ENCODE data around the gene CLIC4. TPM values are rescaled to one million over a fixed set of nuclear protein-coding genes. Genes with fewer than 3 reads are reported as not detected.
"Not testable (repeated sequence)": the region's sequence is repeated elsewhere in the genome, so short reads cannot be mapped to it uniquely, and the experiment has no call there.

The CLIC4 gene
- total and polyA plus RNA-seq, 8 donors: 12.0 to 86.7 (median 24.8) TPM

DNA sequence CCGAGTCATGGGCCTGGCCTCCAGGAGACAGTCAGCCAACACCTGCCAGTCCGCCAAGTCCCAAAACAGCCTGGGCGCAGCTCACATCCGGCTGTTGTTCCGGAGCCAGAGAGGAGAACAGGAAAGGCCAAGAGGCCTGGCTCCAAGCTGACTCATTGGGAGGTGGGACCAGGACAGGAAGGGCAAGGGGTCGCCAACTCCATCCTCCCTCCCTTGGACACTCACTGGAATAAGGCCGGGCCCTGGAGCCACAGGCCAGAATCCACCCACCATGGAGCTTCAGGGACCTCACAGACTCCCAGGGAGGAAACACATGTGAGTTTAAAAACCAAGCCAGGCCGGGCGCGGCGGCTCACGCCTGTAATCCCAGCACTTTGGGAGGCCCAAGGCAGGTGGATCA is 25.1 kb upstream of the CLIC4 start:
- peak overlapping the region in 1 of 4 donors; percentile 44 for H3K27ac ChIP-seq
- intact Hi-C loops (cut with DNase I): no loop called here
- no peaks in the 10 kb centered on the region for H3K27me3 ChIP-seq
- no peak overlapping the region for H3K4me3 ChIP-seq
- DNase-seq (peak in 5 of 6 donors; percentile 35 to 73 (median 40)), ATAC-seq (peak in 3 of 4 donors; percentile 47 to 65 (median 57)), FAIRE-seq (no peak)
- H3K4me1 ChIP-seq: peaks cover 0 to 10% (median 9%) of the 10 kb centered on the region in 3 donors
- H3K36me3 ChIP-seq: no peaks in the 10 kb centered on the region
- TF ChIP-seq, protein P1, sequence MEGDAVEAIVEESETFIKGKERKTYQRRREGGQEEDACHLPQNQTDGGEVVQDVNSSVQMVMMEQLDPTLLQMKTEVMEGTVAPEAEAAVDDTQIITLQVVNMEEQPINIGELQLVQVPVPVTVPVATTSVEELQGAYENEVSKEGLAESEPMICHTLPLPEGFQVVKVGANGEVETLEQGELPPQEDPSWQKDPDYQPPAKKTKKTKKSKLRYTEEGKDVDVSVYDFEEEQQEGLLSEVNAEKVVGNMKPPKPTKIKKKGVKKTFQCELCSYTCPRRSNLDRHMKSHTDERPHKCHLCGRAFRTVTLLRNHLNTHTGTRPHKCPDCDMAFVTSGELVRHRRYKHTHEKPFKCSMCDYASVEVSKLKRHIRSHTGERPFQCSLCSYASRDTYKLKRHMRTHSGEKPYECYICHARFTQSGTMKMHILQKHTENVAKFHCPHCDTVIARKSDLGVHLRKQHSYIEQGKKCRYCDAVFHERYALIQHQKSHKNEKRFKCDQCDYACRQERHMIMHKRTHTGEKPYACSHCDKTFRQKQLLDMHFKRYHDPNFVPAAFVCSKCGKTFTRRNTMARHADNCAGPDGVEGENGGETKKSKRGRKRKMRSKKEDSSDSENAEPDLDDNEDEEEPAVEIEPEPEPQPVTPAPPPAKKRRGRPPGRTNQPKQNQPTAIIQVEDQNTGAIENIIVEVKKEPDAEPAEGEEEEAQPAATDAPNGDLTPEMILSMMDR (IDR thresholded peaks at IDR 0.05): no peak
- WGBS, 2 donors: 77 to 88% methylated on average over 12 of the region's 12 CpGs
- no peaks in the 10 kb centered on the region for H3K9me3 ChIP-seq

DNA sequence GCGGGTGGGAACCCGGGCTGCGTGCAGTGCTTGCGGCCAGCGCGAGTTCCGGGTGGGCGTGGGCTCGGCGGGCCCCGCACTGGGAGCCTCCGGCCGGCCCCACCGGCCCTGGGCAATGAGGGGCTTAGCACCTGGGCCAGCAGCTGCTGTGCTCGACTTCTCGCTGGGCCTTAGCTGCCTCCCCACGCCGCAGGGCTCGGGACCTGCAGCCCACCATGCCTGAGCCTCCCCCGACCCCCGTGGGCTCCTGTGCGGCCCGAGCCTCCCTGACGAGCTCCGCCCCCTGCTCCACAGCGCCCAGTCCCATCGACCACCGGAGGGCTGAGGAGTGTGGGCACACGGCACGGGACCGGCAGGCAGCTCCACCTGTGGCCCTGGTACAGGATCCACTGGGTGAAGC is 23.7 kb upstream of the CLIC4 start:
- intact Hi-C loops (cut with DNase I): no loop called here
- peaks cover 0 to 10% (median 9%) of the 10 kb centered on the region in 3 donors for H3K4me1 ChIP-seq
- TF ChIP-seq, protein P1 (IDR thresholded peaks at IDR 0.05): no peak
- H3K36me3 ChIP-seq: no peaks in the 10 kb centered on the region
- H3K4me3 ChIP-seq: no peak overlapping the region
- H3K27ac ChIP-seq: no peak overlapping the region
- DNase-seq: peak in 1 of 6 donors; percentile 55
- WGBS, 2 donors: 92 to 95% methylated on average over 12 to 31 of the region's 31 CpGs
- FAIRE-seq: no peak
- no peak for ATAC-seq
- H3K9me3 ChIP-seq: no peaks in the 10 kb centered on the region
- H3K27me3 ChIP-seq: no peaks in the 10 kb centered on the region

DNA sequence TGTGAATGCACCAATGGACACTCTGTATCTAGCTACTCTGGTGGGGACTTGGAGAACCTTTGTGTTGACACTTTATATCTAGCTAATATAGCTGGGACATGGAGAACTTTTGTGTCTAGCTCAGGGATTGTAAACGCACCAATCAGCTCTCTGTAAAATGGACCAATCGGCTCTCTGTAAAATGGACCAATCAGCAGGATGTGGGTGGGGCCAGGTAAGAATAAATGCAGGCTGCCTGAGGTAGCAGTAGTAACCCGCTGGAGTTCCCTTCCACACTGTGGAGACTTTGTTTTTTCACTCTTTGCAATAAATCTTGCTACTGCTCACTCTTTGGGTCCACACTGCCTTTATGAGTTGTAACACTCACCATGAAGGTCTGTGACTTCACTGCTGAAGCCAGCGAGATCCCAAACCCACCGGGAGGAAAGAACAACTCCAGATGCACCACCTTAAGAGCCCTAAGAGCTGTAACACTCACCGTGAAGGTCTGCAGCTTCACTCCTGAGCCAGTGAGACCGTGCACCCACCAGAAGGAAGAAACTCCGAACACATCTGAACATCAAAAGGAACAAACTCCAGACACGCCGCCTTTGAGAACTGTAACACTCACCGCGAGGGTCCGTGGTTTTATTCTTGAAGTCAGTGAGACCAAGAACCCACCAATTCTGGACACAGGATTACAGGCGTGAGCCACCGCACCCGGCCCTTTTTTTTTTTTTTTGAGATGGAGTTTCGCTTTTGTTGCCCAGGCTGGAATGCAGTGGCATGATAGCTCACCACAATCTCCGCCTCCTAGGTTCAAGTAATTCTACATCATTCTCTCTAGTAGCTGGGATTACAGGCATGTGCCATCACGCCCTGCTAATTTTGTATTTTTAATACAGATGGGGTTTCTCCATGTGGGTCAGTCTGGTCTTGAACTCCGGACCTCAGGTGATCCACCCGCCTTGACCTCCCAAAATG is 22.9 kb upstream of the CLIC4 start:
- intact Hi-C loops (cut with DNase I); H3K9me3 ChIP-seq; FAIRE-seq; ATAC-seq; H3K4me3 ChIP-seq; H3K4me1 ChIP-seq; H3K27ac ChIP-seq; H3K36me3 ChIP-seq; DNase-seq; H3K27me3 ChIP-seq: not testable (repeated sequence)
- WGBS, 2 donors: 87 to 89% methylated on average over 21 of the region's 21 CpGs

DNA sequence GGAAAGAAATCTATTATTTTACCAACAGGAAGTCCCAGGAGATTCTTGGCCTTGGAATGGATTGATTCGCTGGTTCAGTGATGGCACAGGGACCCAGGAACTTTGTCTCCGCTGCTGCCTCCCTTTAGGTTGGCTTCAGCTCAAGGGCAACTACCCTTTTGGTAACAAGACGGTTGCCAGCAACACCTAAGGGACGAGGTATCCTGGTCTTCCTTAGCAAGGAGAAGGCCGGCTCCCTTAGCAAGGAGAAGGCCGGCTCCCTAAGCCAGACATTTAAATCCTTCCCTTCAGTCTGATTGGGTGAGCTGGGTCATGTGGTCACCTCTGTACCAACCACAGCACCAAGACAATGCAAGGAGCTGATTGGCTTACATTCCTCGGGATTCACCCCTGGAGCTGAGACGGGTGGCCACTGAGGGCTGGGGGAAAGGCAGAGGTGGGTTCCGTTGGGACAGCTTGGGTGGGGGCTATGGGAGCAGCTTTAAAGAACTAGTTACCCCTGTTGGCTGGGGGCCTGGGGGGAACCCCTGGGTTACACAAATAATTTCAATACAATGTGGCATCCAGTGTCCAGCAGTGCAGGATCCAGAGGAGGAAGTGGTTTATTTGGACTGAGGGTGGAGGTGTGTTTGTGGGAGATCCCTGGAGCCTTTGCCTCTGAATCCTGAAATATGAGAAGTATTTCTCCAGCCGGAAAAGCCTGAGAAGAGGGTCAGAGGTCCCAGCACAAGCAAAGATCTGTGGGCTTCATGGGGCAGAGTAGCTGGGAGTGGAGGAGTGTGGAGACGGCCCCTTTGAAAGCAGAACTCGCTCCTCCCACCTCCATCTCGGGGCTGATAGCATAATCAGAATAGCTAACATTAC is 20.7 kb upstream of the CLIC4 start:
- DNase-seq (no peak), ATAC-seq (peak in 3 of 4 donors; percentile 7 to 60 (median 45)), FAIRE-seq (no peak)
- intact Hi-C loops (cut with DNase I): no loop called here
- no peaks in the 10 kb centered on the region for H3K36me3 ChIP-seq
- H3K4me1 ChIP-seq: no peaks in the 10 kb centered on the region
- TF ChIP-seq, protein P1 (IDR thresholded peaks at IDR 0.05): no peak
- H3K9me3 ChIP-seq: no peaks in the 10 kb centered on the region
- WGBS, 2 donors: 68 to 72% methylated on average over 13 of the region's 13 CpGs
- peak overlapping the region in 1 of 4 donors; percentile 5 for H3K27ac ChIP-seq
- no peaks in the 10 kb centered on the region for H3K27me3 ChIP-seq
- no peak overlapping the region for H3K4me3 ChIP-seq

DNA sequence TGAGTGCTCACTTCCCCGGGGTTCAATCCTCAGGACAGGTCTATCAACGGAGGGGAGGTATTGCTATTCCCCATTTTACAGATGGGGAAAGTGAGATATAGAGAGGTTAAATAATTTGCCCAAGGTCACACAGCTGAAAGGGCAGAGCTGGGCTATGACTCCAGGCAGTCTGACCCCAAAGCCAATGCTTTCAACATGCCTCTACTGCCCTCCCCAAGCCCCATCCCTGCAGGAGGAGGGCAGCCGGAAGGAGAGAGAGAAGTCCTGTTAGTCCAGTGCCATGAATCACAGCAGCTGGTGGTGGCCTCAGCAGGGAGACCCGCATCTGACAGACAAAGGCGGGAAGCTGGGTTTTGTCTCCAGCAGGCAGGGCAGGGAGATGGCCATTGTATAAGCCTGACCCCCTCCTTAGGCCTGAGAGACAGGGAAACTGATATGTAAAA is 20.0 kb upstream of the CLIC4 start:
- H3K4me1 ChIP-seq: no peaks in the 10 kb centered on the region
- ATAC-seq (no peak), FAIRE-seq (no peak), DNase-seq (no peak)
- no peak overlapping the region for H3K4me3 ChIP-seq
- intact Hi-C loops (cut with DNase I): no loop called here
- H3K36me3 ChIP-seq: no peaks in the 10 kb centered on the region
- peak overlapping the region in 1 of 4 donors; percentile 5 for H3K27ac ChIP-seq
- H3K9me3 ChIP-seq: no peaks in the 10 kb centered on the region
- H3K27me3 ChIP-seq: no peaks in the 10 kb centered on the region
- WGBS, 2 donors: 52 to 63% methylated on average over 5 of the region's 5 CpGs
- TF ChIP-seq, protein P1 (IDR thresholded peaks at IDR 0.05): no peak

Data from pancreas (tissue), 10 donors.